ENCODE results near the gene HTRA3.

- no peak for TF ChIP-seq POLR2A (IDR thresholded peaks at IDR 0.05)
- TF ChIP-seq, protein P1, sequence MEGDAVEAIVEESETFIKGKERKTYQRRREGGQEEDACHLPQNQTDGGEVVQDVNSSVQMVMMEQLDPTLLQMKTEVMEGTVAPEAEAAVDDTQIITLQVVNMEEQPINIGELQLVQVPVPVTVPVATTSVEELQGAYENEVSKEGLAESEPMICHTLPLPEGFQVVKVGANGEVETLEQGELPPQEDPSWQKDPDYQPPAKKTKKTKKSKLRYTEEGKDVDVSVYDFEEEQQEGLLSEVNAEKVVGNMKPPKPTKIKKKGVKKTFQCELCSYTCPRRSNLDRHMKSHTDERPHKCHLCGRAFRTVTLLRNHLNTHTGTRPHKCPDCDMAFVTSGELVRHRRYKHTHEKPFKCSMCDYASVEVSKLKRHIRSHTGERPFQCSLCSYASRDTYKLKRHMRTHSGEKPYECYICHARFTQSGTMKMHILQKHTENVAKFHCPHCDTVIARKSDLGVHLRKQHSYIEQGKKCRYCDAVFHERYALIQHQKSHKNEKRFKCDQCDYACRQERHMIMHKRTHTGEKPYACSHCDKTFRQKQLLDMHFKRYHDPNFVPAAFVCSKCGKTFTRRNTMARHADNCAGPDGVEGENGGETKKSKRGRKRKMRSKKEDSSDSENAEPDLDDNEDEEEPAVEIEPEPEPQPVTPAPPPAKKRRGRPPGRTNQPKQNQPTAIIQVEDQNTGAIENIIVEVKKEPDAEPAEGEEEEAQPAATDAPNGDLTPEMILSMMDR (IDR thresholded peaks at IDR 0.05) = no peak
These were observed 56.7 kb downstream of the HTRA3 start for GRCh38 chr4:8326206-8326605.
